ENCODE results near the gene CDK11B.
A peak's percentile ranks its signal among the peaks of the same experiment; 100 is the strongest.

The CDK11B gene

GRCh38 chr1:1629430-1630190 lies 29.2 kb downstream of the CDK11B start:
- no peaks in the 10 kb centered on the region for H3F3A ChIP-seq (ENCODE audit: control insufficient read depth, insufficient read depth)
- no peaks in the 10 kb centered on the region for H3K79me2 ChIP-seq (ENCODE audit: control insufficient read depth, low read length)
- no peaks in the 10 kb centered on the region for H3K36me3 ChIP-seq (ENCODE audit: control insufficient read depth, low read length)
- H3K9me2 ChIP-seq (replicated peaks; ENCODE audit: control insufficient read depth, low read length): no peaks in the 10 kb centered on the region
- H3K4me3 ChIP-seq (ENCODE audit: low read length): peak overlapping the region; percentile 60
- TF ChIP-seq, protein P1, sequence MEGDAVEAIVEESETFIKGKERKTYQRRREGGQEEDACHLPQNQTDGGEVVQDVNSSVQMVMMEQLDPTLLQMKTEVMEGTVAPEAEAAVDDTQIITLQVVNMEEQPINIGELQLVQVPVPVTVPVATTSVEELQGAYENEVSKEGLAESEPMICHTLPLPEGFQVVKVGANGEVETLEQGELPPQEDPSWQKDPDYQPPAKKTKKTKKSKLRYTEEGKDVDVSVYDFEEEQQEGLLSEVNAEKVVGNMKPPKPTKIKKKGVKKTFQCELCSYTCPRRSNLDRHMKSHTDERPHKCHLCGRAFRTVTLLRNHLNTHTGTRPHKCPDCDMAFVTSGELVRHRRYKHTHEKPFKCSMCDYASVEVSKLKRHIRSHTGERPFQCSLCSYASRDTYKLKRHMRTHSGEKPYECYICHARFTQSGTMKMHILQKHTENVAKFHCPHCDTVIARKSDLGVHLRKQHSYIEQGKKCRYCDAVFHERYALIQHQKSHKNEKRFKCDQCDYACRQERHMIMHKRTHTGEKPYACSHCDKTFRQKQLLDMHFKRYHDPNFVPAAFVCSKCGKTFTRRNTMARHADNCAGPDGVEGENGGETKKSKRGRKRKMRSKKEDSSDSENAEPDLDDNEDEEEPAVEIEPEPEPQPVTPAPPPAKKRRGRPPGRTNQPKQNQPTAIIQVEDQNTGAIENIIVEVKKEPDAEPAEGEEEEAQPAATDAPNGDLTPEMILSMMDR (IDR thresholded peaks at IDR 0.05; ENCODE audit: low read depth, low read length, poor library complexity, severe bottlenecking): no peak
- no peak for TF ChIP-seq EZH2phosphoT487 (IDR thresholded peaks at IDR 0.05; ENCODE audit: borderline replicate concordance, low read length)
- no peaks in the 10 kb centered on the region for H3K9me3 ChIP-seq (ENCODE audit: control insufficient read depth, insufficient read depth, low read length)
- H3K27me3 ChIP-seq (ENCODE audit: control insufficient read depth, low read length): no peaks in the 10 kb centered on the region
- H4K20me1 ChIP-seq (ENCODE audit: control insufficient read depth, insufficient read depth, low read depth, low read length): no peaks in the 10 kb centered on the region
- 0 out of 2 replicates have a peak overlapping the region, but pooled peaks have one; percentile 21 for H3K27ac ChIP-seq (ENCODE audit: low read depth, low read length)
- peak overlapping the region; percentile 71 for H3K4me2 ChIP-seq (ENCODE audit: low read length)
- H3K4me1 ChIP-seq (ENCODE audit: control insufficient read depth, low read length): peaks cover 20% of the 10 kb centered on the region

GRCh38 chr1:1628754-1629429 lies 29.9 kb downstream of the CDK11B start:
- Histone ChIP-seq H3K36me3 (ENCODE audit: control insufficient read depth, low read length) (no peaks in the 10 kb centered on the region), H3K9me3 (ENCODE audit: control insufficient read depth, insufficient read depth, low read length) (no peaks in the 10 kb centered on the region), H3K9me2 (replicated peaks; ENCODE audit: control insufficient read depth, low read length) (no peaks in the 10 kb centered on the region), H3K79me2 (ENCODE audit: control insufficient read depth, low read length) (no peaks in the 10 kb centered on the region), H3K4me2 (ENCODE audit: low read length) (peak overlapping the region; percentile 71), H3K27me3 (ENCODE audit: control insufficient read depth, low read length) (no peaks in the 10 kb centered on the region), H3K4me1 (ENCODE audit: control insufficient read depth, low read length) (peaks cover 20% of the 10 kb centered on the region), H3K27ac (ENCODE audit: low read depth, low read length) (no peak overlapping the region), H4K20me1 (ENCODE audit: control insufficient read depth, insufficient read depth, low read depth, low read length) (no peaks in the 10 kb centered on the region), H3K4me3 (ENCODE audit: low read length) (peak overlapping the region; percentile 58), H3F3A (ENCODE audit: control insufficient read depth, insufficient read depth) (no peaks in the 10 kb centered on the region)
- TF ChIP-seq, protein P1 (IDR thresholded peaks at IDR 0.05; ENCODE audit: low read depth, low read length, poor library complexity, severe bottlenecking): no peak
- TF ChIP-seq EZH2phosphoT487 (IDR thresholded peaks at IDR 0.05; ENCODE audit: borderline replicate concordance, low read length): no peak

- Histone ChIP-seq H3K4me2 (ENCODE audit: low read length) (peak overlapping the region; percentile 71; the same call in 1 of the 2 replicates), H3K36me3 (ENCODE audit: control insufficient read depth, low read length) (no peaks in the 10 kb centered on the region), H3K27me3 (ENCODE audit: control insufficient read depth, low read length) (no peaks in the 10 kb centered on the region), H3K79me2 (ENCODE audit: control insufficient read depth, low read length) (no peaks in the 10 kb centered on the region), H3K9me3 (ENCODE audit: control insufficient read depth, insufficient read depth, low read length) (no peaks in the 10 kb centered on the region), H3K9me2 (replicated peaks; ENCODE audit: control insufficient read depth, low read length) (no peaks in the 10 kb centered on the region), H3K27ac (ENCODE audit: low read depth, low read length) (no peak overlapping the region), H3F3A (ENCODE audit: control insufficient read depth, insufficient read depth) (no peaks in the 10 kb centered on the region), H3K4me1 (ENCODE audit: control insufficient read depth, low read length) (peaks cover 20% of the 10 kb centered on the region), H3K4me3 (ENCODE audit: low read length) (no peak overlapping the region), H4K20me1 (ENCODE audit: control insufficient read depth, insufficient read depth, low read depth, low read length) (no peaks in the 10 kb centered on the region)
- TF ChIP-seq, protein P1 (IDR thresholded peaks at IDR 0.05; ENCODE audit: low read depth, low read length, poor library complexity, severe bottlenecking): no peak
- TF ChIP-seq EZH2phosphoT487 (IDR thresholded peaks at IDR 0.05; ENCODE audit: borderline replicate concordance, low read length): no peak
These were observed 30.7 kb downstream of the CDK11B start for GRCh38 chr1:1627829-1628753.

Measured in DOHH2 (cell line).